A549 treated with CORT108297 at 1 μM for 4 hours (cell line): ENCODE measurements around the gene SEMA3G. TPM values are rescaled to one million over a fixed set of nuclear protein-coding genes. Genes with fewer than 3 reads are reported as not detected.

ENCODE experiments used
- total RNA-seq: library from RNA; stranded (reverse); fragments of 200-300 nt; extraction: Qiagen RNA extraction; gene quantifications from 5 replicates; pipeline ENCODE4 v1.2.3, GENCODE V29; 2022

The SEMA3G gene
- total RNA-seq = 0.09 to 0.32 TPM (median 0.17 TPM) in 5 replicates

GRCh38 chr3:52444860-52445793, at the start of gene SEMA3G:
Gene SEMA3G, minus strand, starts transcription at chr3:52445103. Its CDS starts 76 bp downstream, at chr3:52445027.

GRCh38 chr3:52455283-52456168, 10.6 kb upstream of the SEMA3G start, which contains the start of gene NISCH:
Gene NISCH, plus strand, starts transcription at chr3:52455604. Its CDS starts 38 bp downstream, at chr3:52455642.

GRCh38 chr3:52453496-52454249, 8.8 kb upstream of the SEMA3G start, which contains the start of gene TNNC1:
Gene TNNC1, minus strand, starts transcription at chr3:52454041. Its CDS starts 26 bp downstream, at chr3:52454015.

Other genes with a start within 250 kb of the SEMA3G start
- 46.3 to 53.0 TPM (median 51.6 TPM) in 5 replicates for gene ALAS1, start 246.9 kb downstream of the SEMA3G start, total RNA-seq
- 0.05 to 0.13 TPM in 2 of 5 replicates, not detected in the others for gene TLR9, start 219.5 kb downstream of the SEMA3G start, total RNA-seq
- 64.4 to 82.1 TPM (median 75.0 TPM) in 5 replicates for gene TWF2, start 205.9 kb downstream of the SEMA3G start, total RNA-seq
- 4.7 to 6.1 TPM (median 5.1 TPM) in 5 replicates for gene PPM1M, start 199.3 kb downstream of the SEMA3G start, total RNA-seq
- 47.6 to 53.3 TPM (median 49.6 TPM) in 5 replicates for gene WDR82, start 166.5 kb downstream of the SEMA3G start, total RNA-seq
- gene GLYCTK, start 157.3 kb downstream of the SEMA3G start, total RNA-seq = 3.4 to 5.1 TPM (median 4.4 TPM) in 5 replicates
- 0.78 to 1.2 TPM (median 0.93 TPM) in 5 replicates for gene DNAH1, start 128.8 kb downstream of the SEMA3G start, total RNA-seq
- 30.5 to 41.0 TPM (median 39.4 TPM) in 5 replicates for gene BAP1, start 35.1 kb downstream of the SEMA3G start, total RNA-seq
- 1.8 to 3.1 TPM (median 2.8 TPM) in 5 replicates for gene PHF7, start 34.4 kb downstream of the SEMA3G start, total RNA-seq
- gene TNNC1, start 8.9 kb upstream of the SEMA3G start, total RNA-seq = 0.92 to 1.5 TPM (median 1.2 TPM) in 5 replicates
- gene NISCH, start 10.5 kb upstream of the SEMA3G start, total RNA-seq = 11.4 to 16.8 TPM (median 16.1 TPM) in 5 replicates
- 0.03 to 0.05 TPM in 2 of 5 replicates, not detected in the others for gene STAB1, start 50.2 kb upstream of the SEMA3G start, total RNA-seq
- 76.1 to 109 TPM (median 105 TPM) in 5 replicates for gene NT5DC2, start 88.8 kb upstream of the SEMA3G start, total RNA-seq
- 59.6 to 74.1 TPM (median 64.1 TPM) in 5 replicates for gene UQCC5, start 91.5 kb upstream of the SEMA3G start, total RNA-seq
- gene PBRM1, start 240.8 kb upstream of the SEMA3G start, total RNA-seq = 9.8 to 15.1 TPM (median 14.7 TPM) in 5 replicates
- 91.2 to 148 TPM (median 94.3 TPM) in 5 replicates for gene GNL3, start 240.9 kb upstream of the SEMA3G start, total RNA-seq